H54 (cell line): Measurements from ENCODE around the gene ZDHHC14.

Experiments used
- DNase-seq: peaks from one replicate; pipeline ENCODE4 v3.0.0; 2011; ENCODE audit warnings: low spot score, mixed read lengths; ENCODE audit not compliant: insufficient read length
- FAIRE-seq: peaks from 3 replicates; lab custom pipeline; 2011; peaks lifted over from hg19 to GRCh38; lab: Jason Lieb, UNC
- POLR2A ChIP-seq: IDR thresholded peaks from 2 replicates; pipeline ENCODE4 v1.6.1; 2011; ENCODE audit warnings: low read depth, mild to moderate bottlenecking, low read length

ZDHHC14 gene

GRCh38 chr6:157519255-157520116 is 138.5 kb downstream of the ZDHHC14 start:
- DNase-seq: no peak
- TF ChIP-seq POLR2A: no peak
- no peak for FAIRE-seq

- no peak for TF ChIP-seq POLR2A
- FAIRE-seq (no peak), DNase-seq (no peak)
These were observed 139.1 kb downstream of the ZDHHC14 start for GRCh38 chr6:157520117-157520406.

- no peak for FAIRE-seq
- TF ChIP-seq POLR2A: no peak
- no peak for DNase-seq
These were observed 139.8 kb downstream of the ZDHHC14 start for GRCh38 chr6:157520596-157521361.

GRCh38 chr6:157521362-157522335 is 140.7 kb downstream of the ZDHHC14 start:
- FAIRE-seq: no peak
- no peak for TF ChIP-seq POLR2A
- no peak for DNase-seq

GRCh38 chr6:157522472-157522871 is 141.5 kb downstream of the ZDHHC14 start:
- FAIRE-seq: no peak
- no peak for TF ChIP-seq POLR2A
- no peak for DNase-seq

GRCh38 chr6:157524735-157525134 is 143.7 kb downstream of the ZDHHC14 start:
- no peak for TF ChIP-seq POLR2A
- FAIRE-seq (no peak), DNase-seq (no peak)

- FAIRE-seq (no peak), DNase-seq (no peak)
- no peak for TF ChIP-seq POLR2A
These were observed 144.4 kb downstream of the ZDHHC14 start for GRCh38 chr6:157525292-157525889.

GRCh38 chr6:157525918-157526425 is 145.0 kb downstream of the ZDHHC14 start:
- DNase-seq (no peak), FAIRE-seq (no peak)
- TF ChIP-seq POLR2A: no peak

GRCh38 chr6:157527471-157527907 is 146.5 kb downstream of the ZDHHC14 start:
- no peak for FAIRE-seq
- DNase-seq: no peak
- TF ChIP-seq POLR2A: no peak

- no peak for TF ChIP-seq POLR2A
- FAIRE-seq: no peak
- DNase-seq: no peak
These were observed 148.1 kb downstream of the ZDHHC14 start for GRCh38 chr6:157528931-157529653.

GRCh38 chr6:157529654-157530039 is 148.7 kb downstream of the ZDHHC14 start:
- DNase-seq: no peak
- TF ChIP-seq POLR2A: no peak
- FAIRE-seq: no peak

GRCh38 chr6:157530126-157530525 is 149.1 kb downstream of the ZDHHC14 start:
- DNase-seq (no peak), FAIRE-seq (no peak)
- no peak for TF ChIP-seq POLR2A
